K562 (cell line): ENCODE results near the gene ZNF512B. TPM values are rescaled to one million over a fixed set of nuclear protein-coding genes. Genes with fewer than 3 reads are reported as not detected.

Source experiments
- ATAC-seq: fragments of 200-7000 bp; cut with Tn5 transposase; 3 replicates; pipeline ENCODE4 v1.9.1; 2020; ENCODE audit warnings: moderate library complexity
- BruUV-seq: library from RNA; stranded (reverse); fragments of 400-500 nt; replicated peaks from 2 replicates; lab custom pipeline; 2021; lab: Mats Ljungman, UMichigan
- CTCF ChIA-PET: fragments of 300-600 bp; formaldehyde crosslinking; extraction: SDS; loops from one replicate; lab custom pipeline; 2021; ENCODE audit warnings: low intra/inter-chr PET ratio; lab: Yijun Ruan, JAX
- POLR2A ChIA-PET: fragments of 300-600, 350-650 bp; sonication (Branson Sonifier 250); formaldehyde crosslinking; extraction: SDS; loops from one replicate; lab custom pipeline; 2021; ENCODE audit warnings: antibody characterized with exemption, inconsistent platforms; lab: Yijun Ruan, JAX
- DNase-seq, 4 experiments: peaks; one replicate each; pipeline versions ENCODE4 v3.0.0 to v3.0.0-alpha.2; 2011 to 2018; ENCODE audit warnings: low spot score in 3 of 4, mixed read lengths in 3 of 4; ENCODE audit errors: extremely low read depth in 1 of 4
- FAIRE-seq: peaks from 2 replicates; lab custom pipeline; 2011; peaks lifted over from hg19 to GRCh38; lab: Jason Lieb, UNC
- H2AFZ ChIP-seq: 2 replicates; pipeline ENCODE4 v1.6.0; 2011; ENCODE audit warnings: low read depth, low read length, control low read depth, inconsistent platforms
- H3K27ac ChIP-seq: fragments of 200-600 bp; 3 replicates; pipeline ENCODE4 v1.8.0; 2011; ENCODE audit warnings: low read depth, mild to moderate bottlenecking, control low read depth, inconsistent platforms, low read length, moderate library complexity, mixed read lengths; ENCODE audit errors: extremely low read depth
- H3K27me3 ChIP-seq, 2 experiments: fragments of 300-600 bp in 1 of 2; 2 replicates in 1 of 2; 3 replicates in 1 of 2; pipeline versions ENCODE4 v1.6.0 to v1.8.0; 2011; ENCODE audit warnings: inconsistent platforms in 2 of 2, low read length in 2 of 2, mild to moderate bottlenecking in 1 of 2, mixed read lengths in 1 of 2, moderate library complexity in 1 of 2; ENCODE audit not compliant: control insufficient read depth in 2 of 2, insufficient read depth in 2 of 2
- H3K36me3 ChIP-seq: fragments of 300-600 bp; 3 replicates; pipeline ENCODE4 v1.8.0; 2011; ENCODE audit warnings: mild to moderate bottlenecking, low read length, inconsistent platforms; ENCODE audit not compliant: control insufficient read depth, insufficient read depth
- H3K4me1 ChIP-seq, 2 experiments: fragments of 200-600 bp in 1 of 2; replicated peaks in 1 of 2; 2 replicates in 1 of 2; 3 replicates in 1 of 2; pipeline versions ENCODE4 v1.5.1 to v1.8.0; 2011; ENCODE audit warnings: inconsistent platforms in 2 of 2, low read length in 2 of 2, mild to moderate bottlenecking in 1 of 2, mixed read lengths in 1 of 2, moderate library complexity in 1 of 2; ENCODE audit not compliant: control insufficient read depth in 2 of 2, insufficient read depth in 2 of 2
- H3K4me2 ChIP-seq: 2 replicates; pipeline ENCODE4 v1.6.1; 2011; ENCODE audit warnings: low read length, control low read depth, inconsistent platforms, mixed read lengths; ENCODE audit not compliant: insufficient read depth
- H3K4me3 ChIP-seq: fragments of 200-600 bp; sonication (generic), shearing (Covaris generic); 2 replicates; pipeline ENCODE4 v1.5.1; 2016; ENCODE audit warnings: control low read depth, inconsistent platforms
- H3K79me2 ChIP-seq: fragments of 200-600 bp; 3 replicates; pipeline ENCODE4 v1.8.0; 2011; ENCODE audit warnings: low read length, inconsistent platforms; ENCODE audit not compliant: control insufficient read depth, insufficient read depth
- H3K9ac ChIP-seq, 2 experiments: 2 replicates each; pipeline versions ENCODE4 v1.6.0 to v1.6.1; 2011; ENCODE audit warnings: low read depth in 2 of 2, low read length in 2 of 2, control low read depth in 1 of 2, inconsistent platforms in 1 of 2, mild to moderate bottlenecking in 1 of 2, mixed read lengths in 1 of 2; ENCODE audit not compliant: insufficient read depth in 1 of 2
- H3K9me1 ChIP-seq: one replicate; pipeline ENCODE4 v1.6.0; 2011; ENCODE audit warnings: inconsistent platforms, mild to moderate bottlenecking, low read length, moderate library complexity; ENCODE audit not compliant: control insufficient read depth, insufficient read depth
- H3K9me3 ChIP-seq: replicated peaks from 2 replicates; pipeline ENCODE4 v1.5.1; 2011; ENCODE audit warnings: low read depth, low read length, inconsistent platforms; ENCODE audit not compliant: control insufficient read depth, insufficient read depth
- H4K20me1 ChIP-seq: replicated peaks from 2 replicates; pipeline ENCODE4 v1.6.1; 2011; ENCODE audit warnings: low read length, inconsistent platforms, mixed read lengths; ENCODE audit not compliant: control insufficient read depth, insufficient read depth
- DPF2 ChIP-seq: fragments of 450-650 bp; IDR thresholded peaks from 2 replicates; pipeline ENCODE4 v1.6.1; 2016
- ELF4 ChIP-seq: fragments of 450-650 bp; formaldehyde crosslinking; IDR thresholded peaks from 2 replicates; pipeline ENCODE4 v1.4.0; 2022; ENCODE audit warnings: missing genetic modification characterization
- HDGF ChIP-seq: fragments of 450-650 bp; IDR thresholded peaks from 2 replicates; pipeline ENCODE4 v1.6.1; 2016
- LARP7 ChIP-seq: fragments of 450-650 bp; IDR thresholded peaks from 2 replicates; pipeline ENCODE4 v1.6.1; 2016
- POLR2B ChIP-seq: fragments of 450-650 bp; IDR thresholded peaks from 2 replicates; pipeline ENCODE4 v1.6.1; 2018; ENCODE audit warnings: low read depth; ENCODE audit not compliant: partially characterized antibody
- RBM39 ChIP-seq: fragments of 200-400 bp; formaldehyde crosslinking; optimal IDR thresholded peaks from 2 replicates; pipeline ENCODE3; 2018; ENCODE audit warnings: low read depth, low read length
- SOX6 ChIP-seq: fragments of 450-650 bp; IDR thresholded peaks from 2 replicates; pipeline ENCODE4 v1.6.1; 2014; ENCODE audit warnings: mild to moderate bottlenecking
- ZNF121 ChIP-seq: sonication (generic); formaldehyde crosslinking; conservative IDR thresholded peaks from 2 replicates; pipeline ENCODE4 v1.8.0; 2022; ENCODE audit warnings: missing genetic modification reagents
- ZNF717 ChIP-seq: fragments of 250-450 bp; sonication (Bioruptor Pico); IDR thresholded peaks from 2 replicates; pipeline ENCODE4 v1.5.0; 2021
- ZNF75A ChIP-seq: fragments of 450-650 bp; formaldehyde crosslinking; IDR thresholded peaks from 2 replicates; pipeline ENCODE4 v1.4.0; 2020; ENCODE audit warnings: mild to moderate bottlenecking
- WGBS: fragments of 100-300 bp; shearing (Covaris generic); methylation state at CpG from one replicate; pipeline ENCODE4 v1.1.6; 2016; ENCODE audit warnings: low coverage, mixed read lengths; ENCODE audit not compliant: insufficient coverage; ENCODE audit errors: missing lambda C conversion rate; 5-methylcytosine and 5-hydroxymethylcytosine counted together
- in situ Hi-C: fragments of 300-500 bp; cut with MboI; formaldehyde crosslinking; loops from 4 replicates; pipeline ENCODE4 v1.15.0; 2018; ENCODE audit warnings: inconsistent platforms, mixed read lengths
- intact Hi-C: fragments of 100-400 bp; cut with micrococcal nuclease; formaldehyde crosslinking; loops from 2 replicates; pipeline ENCODE4 v1.14.2; 2022
- polyA plus RNA-seq, 8 experiments: library from polyadenylated mRNA; depleted of rRNA in 4 of 8; stranded (reverse) in 5 of 8; unstranded in 3 of 8; fragments of >200 nt; fragmentation: Nextera tagmentation in 2 of 8; fragmentation: Illumina TruSeq in 1 of 8; extraction: Ambion mirVana in 2 of 8; extraction: Trizol in 1 of 8; gene quantifications; 2 replicates each; pipeline versions ENCODE4 v1.2.1 to v1.2.3, GENCODE V29; 2011 to 2014; ENCODE audit warnings: inconsistent platforms in 1 of 8, missing spikeins in 1 of 8
- total RNA-seq, 7 experiments: library from RNA; depleted of rRNA in 6 of 7; stranded (reverse); fragments of >200 nt in 6 of 7; fragmentation: Illumina TruSeq in 2 of 7; extraction: Trizol in 2 of 7; gene quantifications; 2 replicates each; pipeline versions ENCODE4 v1.2.1 to v1.2.3, GENCODE V29; 2011 to 2021; ENCODE audit warnings: low replicate concordance in 1 of 7

ZNF512B gene
- total and polyA plus RNA-seq, 9 of the 15 experiments (the other 6 are each of a cell fraction or from before 2014, with no cell fraction given): 0.01 to 27.8 (median 8.2) TPM

- Histone ChIP-seq H4K20me1 (no peaks in the 10 kb centered on the region), H3K9me1 (peaks cover 3% of the 10 kb centered on the region), H2AFZ (no peak overlapping the region), H3K27ac (no peak overlapping the region), H3K36me3 (peaks cover 16% of the 10 kb centered on the region; the same call in 1 of the 3 replicates), H3K79me2 (peaks cover 13% of the 10 kb centered on the region), H3K4me1 (peaks cover 26 to 59% of the 10 kb centered on the region in 2 experiments), H3K4me2 (no peak overlapping the region; the same call in 1 of the 2 replicates), H3K9me3 (no peaks in the 10 kb centered on the region), H3K4me3 (no peak overlapping the region), H3K27me3 (no peaks in the 10 kb centered on the region), H3K9ac (no peak overlapping the region)
- intact Hi-C loops (loop anchor here (5.0 to 10.0 kb wide), 3 partner anchors 66 to 188 kb away; partner anchors contain the start of genes ABHD16B and TPD52L2), in situ Hi-C loops (no loop called here)
- no TSS peak for BruUV-seq
- ATAC-seq (no peak), DNase-seq (no peak), FAIRE-seq (no peak)
- POLR2A ChIA-PET: no interaction called here
- TF ChIP-seq ELF4 (0 out of 2 replicates have a peak, but pooled peaks have one; percentile 11), ZNF717 (CRISPR knock-in tag) (no peak), DPF2 (no peak), SOX6 (no peak), LARP7 (no peak), RBM39 (no peak), HDGF (0 out of 2 replicates have a peak, but pooled peaks have one; percentile 32), ZNF121 (peak; percentile 81), ZNF75A (CRISPR knock-in tag) (no peak), POLR2B (peak; percentile 49)
- WGBS: 96% methylated on average over 3 of the region's 3 CpGs
- CTCF ChIA-PET: interaction anchor here (1.2 to 2.1 kb wide), 3 partner anchors 197 to 435 kb away, joined by 3 to 25 read pairs (median 6); partner anchors contain the start of genes ARFRP1, PTK6 and ZGPAT
Measured at GRCh38 chr20:63973160-63973479, 3.4 kb upstream of the ZNF512B start.
